MM.1S (cell line): ENCODE measurements around the gene KRT84.

ENCODE experiments used
- DNase-seq: peaks from one replicate; pipeline ENCODE4 v3.0.0-alpha.2; 2015
- H2AFZ ChIP-seq: fragments of 300-600 bp; sonication (generic); 2 replicates; pipeline ENCODE4 v1.6.0; 2016; ENCODE audit warnings: antibody characterized with exemption, low read length
- H3F3A ChIP-seq: fragments of 300-600 bp; sonication (generic); 2 replicates; pipeline ENCODE4 v1.6.1; 2016; ENCODE audit warnings: mild to moderate bottlenecking, antibody characterized with exemption, low read length, moderate library complexity, mixed read lengths; ENCODE audit not compliant: insufficient read depth
- H3K27ac ChIP-seq: fragments of 300-600 bp; sonication (generic); 2 replicates; pipeline ENCODE4 v1.5.1; 2016; ENCODE audit warnings: mild to moderate bottlenecking, low read length
- H3K27me3 ChIP-seq: fragments of 300-600 bp; sonication (generic); replicated peaks from 2 replicates; pipeline ENCODE4 v1.6.0; 2016; ENCODE audit warnings: low read length; ENCODE audit not compliant: insufficient read depth
- H3K36me3 ChIP-seq: fragments of 300-600 bp; sonication (generic); replicated peaks from 2 replicates; pipeline ENCODE4 v1.6.1; 2016; ENCODE audit warnings: mild to moderate bottlenecking, low read length, mixed read lengths; ENCODE audit not compliant: insufficient read depth
- H3K4me1 ChIP-seq: fragments of 300-600 bp; sonication (generic); 2 replicates; pipeline ENCODE4 v1.6.1; 2016; ENCODE audit warnings: low read length, mixed read lengths
- H3K4me2 ChIP-seq: fragments of 300-600 bp; sonication (generic); 2 replicates; pipeline ENCODE4 v1.6.0; 2016; ENCODE audit warnings: low read depth, low read length
- H3K4me3 ChIP-seq: fragments of 300-600 bp; sonication (generic); 2 replicates; pipeline ENCODE4 v1.5.1; 2016; ENCODE audit warnings: low read length, mixed read lengths
- H3K79me2 ChIP-seq: fragments of 300-600 bp; sonication (generic); 2 replicates; pipeline ENCODE4 v1.6.1; 2016; ENCODE audit warnings: mixed run types, low read length, mixed read lengths
- H3K9ac ChIP-seq: fragments of 300-600 bp; sonication (generic); 2 replicates; pipeline ENCODE4 v1.6.1; 2016; ENCODE audit warnings: low read length, mixed read lengths
- H3K9me2 ChIP-seq: fragments of 300-600 bp; sonication (generic); replicated peaks from 2 replicates; pipeline ENCODE4 v1.6.1; 2016; ENCODE audit warnings: mild to moderate bottlenecking, low read length, mixed read lengths; ENCODE audit not compliant: insufficient read depth
- H3K9me3 ChIP-seq: fragments of 300-600 bp; sonication (generic); replicated peaks from 2 replicates; pipeline ENCODE4 v1.6.1; 2016; ENCODE audit warnings: mild to moderate bottlenecking, low read length, mixed read lengths; ENCODE audit not compliant: insufficient read depth
- H4K20me1 ChIP-seq: fragments of 300-600 bp; sonication (generic); 2 replicates; pipeline ENCODE4 v1.6.1; 2016; ENCODE audit warnings: mild to moderate bottlenecking, low read length, moderate library complexity, mixed read lengths; ENCODE audit not compliant: insufficient read depth
- CTCF ChIP-seq: fragments of 300-600 bp; sonication (generic); IDR thresholded peaks from 2 replicates; pipeline ENCODE4 v1.5.1; 2016; ENCODE audit warnings: antibody characterized with exemption, low read length, mixed read lengths
- EZH2 ChIP-seq: fragments of 300-600 bp; sonication (generic); optimal IDR thresholded peaks from 2 replicates; pipeline ENCODE3; 2017; ENCODE audit warnings: low read depth, mild to moderate bottlenecking, antibody characterized with exemption, low read length, mixed read lengths
- EZH2phosphoT487 ChIP-seq: fragments of 300-600 bp; sonication (generic); IDR thresholded peaks from 2 replicates; pipeline ENCODE4 v1.6.1; 2018; ENCODE audit warnings: antibody characterized with exemption, low read length

The KRT84 gene

GRCh38 chr12:52351196-52352059, 34.0 kb downstream of the KRT84 start:
- Histone ChIP-seq H3K27me3 (peaks cover 86% of the 10 kb centered on the region), H3K4me1 (no peaks in the 10 kb centered on the region), H3K9ac (no peak overlapping the region), H3K4me2 (no peak overlapping the region), H4K20me1 (no peaks in the 10 kb centered on the region), H3K9me2 (no peaks in the 10 kb centered on the region), H3K79me2 (no peaks in the 10 kb centered on the region), H3K36me3 (no peaks in the 10 kb centered on the region), H3K27ac (no peak overlapping the region), H3F3A (no peaks in the 10 kb centered on the region), H3K9me3 (no peaks in the 10 kb centered on the region), H2AFZ (no peak overlapping the region), H3K4me3 (no peak overlapping the region)
- no peak for TF ChIP-seq CTCF
- TF ChIP-seq EZH2phosphoT487: no peak
- no peak for TF ChIP-seq EZH2
- peak; percentile 57 for DNase-seq

- no peaks in the 10 kb centered on the region for H3K79me2 ChIP-seq
- H3K27me3 ChIP-seq: peaks cover 83% of the 10 kb centered on the region
- no peak overlapping the region for H2AFZ ChIP-seq
- H3K4me2 ChIP-seq: no peak overlapping the region
- H3K4me1 ChIP-seq: no peaks in the 10 kb centered on the region
- no peak overlapping the region for H3K27ac ChIP-seq
- no peak overlapping the region for H3K4me3 ChIP-seq
- no peaks in the 10 kb centered on the region for H3K9me3 ChIP-seq
- no peak for DNase-seq
- H3K36me3 ChIP-seq: no peaks in the 10 kb centered on the region
- no peaks in the 10 kb centered on the region for H4K20me1 ChIP-seq
- no peak for TF ChIP-seq CTCF
- no peak for TF ChIP-seq EZH2phosphoT487
- no peak for TF ChIP-seq EZH2
- no peaks in the 10 kb centered on the region for H3F3A ChIP-seq
- no peak overlapping the region for H3K9ac ChIP-seq
- no peaks in the 10 kb centered on the region for H3K9me2 ChIP-seq
These were observed 34.7 kb downstream of the KRT84 start for GRCh38 chr12:52350786-52351185.

GRCh38 chr12:52350021-52350620, 35.3 kb downstream of the KRT84 start:
- Histone ChIP-seq H3K27ac (no peak overlapping the region), H3K9ac (no peak overlapping the region), H3K4me3 (no peak overlapping the region), H3F3A (no peaks in the 10 kb centered on the region), H2AFZ (no peak overlapping the region), H4K20me1 (no peaks in the 10 kb centered on the region), H3K9me3 (no peaks in the 10 kb centered on the region), H3K36me3 (no peaks in the 10 kb centered on the region), H3K9me2 (no peaks in the 10 kb centered on the region), H3K79me2 (no peaks in the 10 kb centered on the region), H3K4me2 (no peak overlapping the region), H3K27me3 (peaks cover 79% of the 10 kb centered on the region), H3K4me1 (no peaks in the 10 kb centered on the region)
- no peak for DNase-seq
- TF ChIP-seq EZH2phosphoT487: no peak
- TF ChIP-seq CTCF: no peak
- TF ChIP-seq EZH2: no peak
